Parathyroid adenoma (tissue), 2 donors: ENCODE results near the gene VENTX.

Experiments
- H2AFZ ChIP-seq: fragments of 300-600 bp; sonication (generic); one replicate; pipeline ENCODE4 v1.7.0; 2017; ENCODE audit warnings: antibody characterized with exemption, mild to moderate bottlenecking
- H3K27ac ChIP-seq: fragments of 300-600 bp; sonication (generic); one replicate; pipeline ENCODE4 v1.7.0; 2017
- H3K27me3 ChIP-seq: fragments of 300-600 bp; sonication (generic); one replicate; pipeline ENCODE4 v1.7.0; 2017; ENCODE audit warnings: low read length; ENCODE audit not compliant: control insufficient read depth, insufficient read depth
- H3K36me3 ChIP-seq: fragments of 300-600 bp; sonication (generic); one replicate; pipeline ENCODE4 v1.7.0; 2017; ENCODE audit warnings: low read length; ENCODE audit not compliant: control insufficient read depth, insufficient read depth
- H3K4me1 ChIP-seq: fragments of 300-600 bp; sonication (generic); one replicate; pipeline ENCODE4 v1.7.0; 2017; ENCODE audit warnings: control low read depth
- H3K4me2 ChIP-seq: fragments of 300-600 bp; sonication (generic); one replicate; pipeline ENCODE4 v1.7.0; 2017; ENCODE audit warnings: low read length
- H3K4me3 ChIP-seq: fragments of 300-600 bp; sonication (generic); one replicate; pipeline ENCODE4 v1.7.0; 2017; ENCODE audit warnings: low read depth, low read length
- H3K79me2 ChIP-seq: fragments of 300-600 bp; sonication (generic); one replicate; pipeline ENCODE4 v1.7.0; 2017; ENCODE audit warnings: control low read depth
- H3K9ac ChIP-seq: fragments of 300-600 bp; sonication (generic); one replicate; pipeline ENCODE4 v1.7.0; 2017; ENCODE audit warnings: mild to moderate bottlenecking
- H3K9me3 ChIP-seq: fragments of 300-600 bp; sonication (generic); one replicate; pipeline ENCODE4 v1.7.0; 2017; ENCODE audit warnings: low read length; ENCODE audit not compliant: control insufficient read depth
- TF ChIP-seq, protein P1 (sequence below): fragments of 300-600 bp; sonication (generic); IDR thresholded peaks from one replicate; pipeline ENCODE4 v1.7.0; 2017; ENCODE audit warnings: antibody characterized with exemption, mild to moderate bottlenecking
- donor health status: primary hyperparathyroidism.

Gene VENTX

DNA sequence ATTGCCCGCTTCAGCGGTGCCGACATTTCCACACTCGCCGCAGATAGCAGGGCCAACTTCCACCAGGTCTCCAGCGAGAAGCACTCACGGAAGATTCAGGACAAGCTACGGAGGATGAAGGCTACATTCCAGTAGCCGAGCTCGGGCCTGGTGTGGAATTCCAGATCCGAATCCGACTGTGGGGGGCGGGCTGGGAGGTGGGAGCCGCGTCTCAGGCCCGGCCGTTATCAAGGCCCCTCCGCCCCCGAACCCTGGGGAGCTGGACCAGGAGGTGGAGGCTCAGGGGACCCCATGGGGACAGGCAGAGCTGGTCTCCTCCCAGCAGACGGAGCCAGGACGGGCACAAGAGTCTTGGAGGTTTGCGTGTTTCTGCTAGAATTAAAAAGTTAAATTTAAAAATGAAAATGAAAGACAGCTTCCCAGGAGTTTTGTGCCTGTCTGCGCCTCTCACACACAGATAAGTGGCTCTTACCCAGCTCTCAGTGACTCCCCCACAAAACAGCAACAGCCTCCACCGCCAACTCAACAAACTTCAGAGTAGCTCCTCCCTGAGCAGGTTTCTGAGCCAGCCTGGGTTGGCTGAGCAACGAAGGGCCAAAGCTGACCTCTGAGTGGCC, 12.8 kb upstream of the VENTX start:
- Histone ChIP-seq H3K27me3 (no peaks in the 10 kb centered on the region), H3K4me3 (no peak overlapping the region)

DNA sequence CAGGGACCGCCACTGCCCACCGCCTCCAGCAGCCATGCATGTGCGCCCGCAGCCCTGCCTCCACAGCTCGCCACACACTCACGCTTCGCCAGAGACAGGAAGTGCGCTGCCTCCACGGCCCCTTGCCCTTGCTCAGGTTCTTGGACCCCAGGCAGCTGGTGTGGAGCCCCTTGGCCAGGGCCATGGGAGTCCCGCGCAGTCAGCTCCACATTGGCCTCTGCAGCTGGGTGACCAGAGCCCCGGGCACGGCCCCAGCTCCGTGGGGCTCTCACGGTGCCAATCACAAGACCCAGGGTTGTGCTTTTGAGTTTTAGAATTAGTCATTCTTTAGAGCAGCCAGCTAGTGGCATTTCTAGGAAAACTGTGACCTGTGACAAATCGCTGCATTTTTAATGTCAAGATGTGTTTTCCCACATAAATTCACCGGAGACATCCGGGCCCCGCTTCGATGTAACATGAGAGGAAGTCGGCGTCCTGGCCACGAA, 11.9 kb upstream of the VENTX start:
- Histone ChIP-seq H2AFZ (no peak overlapping the region), H3K36me3 (no peaks in the 10 kb centered on the region), H3K27me3 (no peaks in the 10 kb centered on the region), H3K79me2 (no peaks in the 10 kb centered on the region), H3K4me2 (no peak overlapping the region), H3K9ac (no peak overlapping the region), H3K4me1 (no peaks in the 10 kb centered on the region), H3K27ac (no peak overlapping the region), H3K4me3 (no peak overlapping the region), H3K9me3 (no peaks in the 10 kb centered on the region)
- TF ChIP-seq, protein P1, sequence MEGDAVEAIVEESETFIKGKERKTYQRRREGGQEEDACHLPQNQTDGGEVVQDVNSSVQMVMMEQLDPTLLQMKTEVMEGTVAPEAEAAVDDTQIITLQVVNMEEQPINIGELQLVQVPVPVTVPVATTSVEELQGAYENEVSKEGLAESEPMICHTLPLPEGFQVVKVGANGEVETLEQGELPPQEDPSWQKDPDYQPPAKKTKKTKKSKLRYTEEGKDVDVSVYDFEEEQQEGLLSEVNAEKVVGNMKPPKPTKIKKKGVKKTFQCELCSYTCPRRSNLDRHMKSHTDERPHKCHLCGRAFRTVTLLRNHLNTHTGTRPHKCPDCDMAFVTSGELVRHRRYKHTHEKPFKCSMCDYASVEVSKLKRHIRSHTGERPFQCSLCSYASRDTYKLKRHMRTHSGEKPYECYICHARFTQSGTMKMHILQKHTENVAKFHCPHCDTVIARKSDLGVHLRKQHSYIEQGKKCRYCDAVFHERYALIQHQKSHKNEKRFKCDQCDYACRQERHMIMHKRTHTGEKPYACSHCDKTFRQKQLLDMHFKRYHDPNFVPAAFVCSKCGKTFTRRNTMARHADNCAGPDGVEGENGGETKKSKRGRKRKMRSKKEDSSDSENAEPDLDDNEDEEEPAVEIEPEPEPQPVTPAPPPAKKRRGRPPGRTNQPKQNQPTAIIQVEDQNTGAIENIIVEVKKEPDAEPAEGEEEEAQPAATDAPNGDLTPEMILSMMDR: no peak

More for the DNA sequence above, 12.8 kb upstream of the VENTX start:
- H2AFZ ChIP-seq: no peak overlapping the region
- H3K9ac ChIP-seq: no peak overlapping the region
- no peak overlapping the region for H3K4me2 ChIP-seq
- TF ChIP-seq, protein P1: no peak
- no peaks in the 10 kb centered on the region for H3K9me3 ChIP-seq
- no peaks in the 10 kb centered on the region for H3K36me3 ChIP-seq
- H3K79me2 ChIP-seq: no peaks in the 10 kb centered on the region
- no peak overlapping the region for H3K27ac ChIP-seq
- H3K4me1 ChIP-seq: no peaks in the 10 kb centered on the region

DNA sequence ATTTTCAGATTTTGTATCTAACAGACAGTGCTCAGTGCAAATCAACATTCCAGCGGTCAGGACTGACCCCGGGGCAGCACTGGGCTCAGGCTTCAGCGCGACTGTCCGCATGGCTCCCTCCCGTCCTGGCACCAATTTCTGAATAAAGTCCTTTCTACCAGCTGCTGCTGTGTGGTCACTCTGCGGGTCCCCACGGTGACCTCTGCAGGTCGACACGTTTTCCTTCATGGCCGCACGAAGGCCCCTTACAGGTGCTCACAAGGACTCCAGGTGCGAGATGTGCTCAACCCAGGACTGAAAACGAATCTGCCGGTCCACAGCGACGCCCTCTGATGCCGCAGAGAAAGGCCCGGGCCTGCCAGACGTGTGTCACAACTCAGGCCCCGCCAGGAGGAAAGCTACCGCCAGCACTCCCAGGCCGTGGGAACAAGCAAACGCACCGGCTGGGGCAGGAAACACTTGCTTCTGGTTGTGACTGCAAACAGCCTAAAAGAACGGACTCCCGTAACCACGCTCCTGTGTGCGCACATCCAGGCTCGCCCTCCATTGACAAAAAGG, 11.3 kb upstream of the VENTX start:
- no peak overlapping the region for H3K4me3 ChIP-seq
- H3K27me3 ChIP-seq: no peaks in the 10 kb centered on the region
- H3K9ac ChIP-seq: no peak overlapping the region
- H3K36me3 ChIP-seq: no peaks in the 10 kb centered on the region
- TF ChIP-seq, protein P1: no peak
- H3K9me3 ChIP-seq: no peaks in the 10 kb centered on the region
- H3K79me2 ChIP-seq: no peaks in the 10 kb centered on the region
- H3K4me1 ChIP-seq: no peaks in the 10 kb centered on the region
- no peak overlapping the region for H3K27ac ChIP-seq
- H3K4me2 ChIP-seq: no peak overlapping the region
- H2AFZ ChIP-seq: no peak overlapping the region

DNA sequence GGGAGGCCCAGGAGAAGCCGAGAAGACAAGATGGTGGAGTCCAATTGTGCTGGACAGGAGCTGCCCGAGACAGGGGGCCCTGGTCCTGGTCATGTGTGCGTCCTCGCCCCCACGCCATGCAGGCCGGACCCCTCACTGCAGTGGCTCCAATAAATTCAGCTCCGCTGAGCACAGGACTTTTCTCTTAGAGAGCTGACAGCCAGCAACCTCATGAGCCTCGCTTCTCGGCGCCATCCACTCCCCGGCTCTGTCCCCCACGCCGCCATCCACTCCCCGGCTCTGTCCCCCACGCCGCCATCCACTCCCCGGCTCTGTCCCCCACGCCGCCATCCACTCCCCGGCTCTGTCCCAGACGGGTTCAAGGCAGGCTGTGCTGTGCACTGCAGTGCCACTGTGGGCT, 10.4 kb upstream of the VENTX start:
- Histone ChIP-seq H3K9me3 (no peaks in the 10 kb centered on the region), H3K36me3 (no peaks in the 10 kb centered on the region), H3K4me2 (no peak overlapping the region)

More for the DNA sequence above, 10.4 kb upstream of the VENTX start:
- Histone ChIP-seq H3K27me3 (no peaks in the 10 kb centered on the region), H3K4me1 (no peaks in the 10 kb centered on the region), H3K79me2 (no peaks in the 10 kb centered on the region), H3K4me3 (no peak overlapping the region), H3K9ac (no peak overlapping the region), H3K27ac (no peak overlapping the region), H2AFZ (no peak overlapping the region)
- TF ChIP-seq, protein P1: no peak
